MM.1S (cell line): Measurements from ENCODE around the gene MOB3B.

Source experiments
- DNase-seq: peaks from one replicate; pipeline ENCODE4 v3.0.0-alpha.2; 2015
- H2AFZ ChIP-seq: fragments of 300-600 bp; sonication (generic); 2 replicates; pipeline ENCODE4 v1.6.0; 2016; ENCODE audit warnings: antibody characterized with exemption, low read length
- H3F3A ChIP-seq: fragments of 300-600 bp; sonication (generic); 2 replicates; pipeline ENCODE4 v1.6.1; 2016; ENCODE audit warnings: mild to moderate bottlenecking, antibody characterized with exemption, low read length, moderate library complexity, mixed read lengths; ENCODE audit not compliant: insufficient read depth
- H3K27ac ChIP-seq: fragments of 300-600 bp; sonication (generic); 2 replicates; pipeline ENCODE4 v1.5.1; 2016; ENCODE audit warnings: mild to moderate bottlenecking, low read length
- H3K27me3 ChIP-seq: fragments of 300-600 bp; sonication (generic); replicated peaks from 2 replicates; pipeline ENCODE4 v1.6.0; 2016; ENCODE audit warnings: low read length; ENCODE audit not compliant: insufficient read depth
- H3K36me3 ChIP-seq: fragments of 300-600 bp; sonication (generic); replicated peaks from 2 replicates; pipeline ENCODE4 v1.6.1; 2016; ENCODE audit warnings: mild to moderate bottlenecking, low read length, mixed read lengths; ENCODE audit not compliant: insufficient read depth
- H3K4me1 ChIP-seq: fragments of 300-600 bp; sonication (generic); 2 replicates; pipeline ENCODE4 v1.6.1; 2016; ENCODE audit warnings: low read length, mixed read lengths
- H3K4me2 ChIP-seq: fragments of 300-600 bp; sonication (generic); 2 replicates; pipeline ENCODE4 v1.6.0; 2016; ENCODE audit warnings: low read depth, low read length
- H3K4me3 ChIP-seq: fragments of 300-600 bp; sonication (generic); 2 replicates; pipeline ENCODE4 v1.5.1; 2016; ENCODE audit warnings: low read length, mixed read lengths
- H3K79me2 ChIP-seq: fragments of 300-600 bp; sonication (generic); 2 replicates; pipeline ENCODE4 v1.6.1; 2016; ENCODE audit warnings: mixed run types, low read length, mixed read lengths
- H3K9ac ChIP-seq: fragments of 300-600 bp; sonication (generic); 2 replicates; pipeline ENCODE4 v1.6.1; 2016; ENCODE audit warnings: low read length, mixed read lengths
- H3K9me2 ChIP-seq: fragments of 300-600 bp; sonication (generic); replicated peaks from 2 replicates; pipeline ENCODE4 v1.6.1; 2016; ENCODE audit warnings: mild to moderate bottlenecking, low read length, mixed read lengths; ENCODE audit not compliant: insufficient read depth
- H3K9me3 ChIP-seq: fragments of 300-600 bp; sonication (generic); replicated peaks from 2 replicates; pipeline ENCODE4 v1.6.1; 2016; ENCODE audit warnings: mild to moderate bottlenecking, low read length, mixed read lengths; ENCODE audit not compliant: insufficient read depth
- H4K20me1 ChIP-seq: fragments of 300-600 bp; sonication (generic); 2 replicates; pipeline ENCODE4 v1.6.1; 2016; ENCODE audit warnings: mild to moderate bottlenecking, low read length, moderate library complexity, mixed read lengths; ENCODE audit not compliant: insufficient read depth
- CTCF ChIP-seq: fragments of 300-600 bp; sonication (generic); IDR thresholded peaks from 2 replicates; pipeline ENCODE4 v1.5.1; 2016; ENCODE audit warnings: antibody characterized with exemption, low read length, mixed read lengths
- EZH2 ChIP-seq: fragments of 300-600 bp; sonication (generic); optimal IDR thresholded peaks from 2 replicates; pipeline ENCODE3; 2017; ENCODE audit warnings: low read depth, mild to moderate bottlenecking, antibody characterized with exemption, low read length, mixed read lengths
- EZH2phosphoT487 ChIP-seq: fragments of 300-600 bp; sonication (generic); IDR thresholded peaks from 2 replicates; pipeline ENCODE4 v1.6.1; 2018; ENCODE audit warnings: antibody characterized with exemption, low read length

Gene MOB3B

GRCh38 chr9:27280249-27280648 is 249.4 kb downstream of the MOB3B start:
- no peak for TF ChIP-seq CTCF
- TF ChIP-seq EZH2, result no peak
- no peak for TF ChIP-seq EZH2phosphoT487
- Histone ChIP-seq H3K27ac (no peak overlapping the region), H3K4me2 (no peak overlapping the region)

GRCh38 chr9:27279611-27280010 is 250.0 kb downstream of the MOB3B start:
- Histone ChIP-seq H3K4me2 (no peak overlapping the region), H3K4me1 (no peaks in the 10 kb centered on the region), H3K36me3 (no peaks in the 10 kb centered on the region), H2AFZ (no peak overlapping the region), H3K9ac (no peak overlapping the region), H4K20me1 (no peaks in the 10 kb centered on the region), H3K9me3 (no peaks in the 10 kb centered on the region), H3F3A (no peaks in the 10 kb centered on the region), H3K27me3 (no peaks in the 10 kb centered on the region), H3K9me2 (no peaks in the 10 kb centered on the region), H3K27ac (no peak overlapping the region), H3K4me3 (no peak overlapping the region), H3K79me2 (no peaks in the 10 kb centered on the region)
- TF ChIP-seq CTCF (no peak), EZH2 (no peak), EZH2phosphoT487 (no peak)
- DNase-seq, result no peak

More at GRCh38 chr9:27280249-27280648, 249.4 kb downstream of the MOB3B start:
- Histone ChIP-seq H3K4me3 (no peak overlapping the region), H3K9me3 (no peaks in the 10 kb centered on the region), H3K9me2 (no peaks in the 10 kb centered on the region), H4K20me1 (no peaks in the 10 kb centered on the region), H3F3A (no peaks in the 10 kb centered on the region), H3K27me3 (no peaks in the 10 kb centered on the region), H3K4me1 (no peaks in the 10 kb centered on the region), H3K36me3 (no peaks in the 10 kb centered on the region), H3K79me2 (no peaks in the 10 kb centered on the region), H3K9ac (no peak overlapping the region), H2AFZ (no peak overlapping the region)
- no peak for DNase-seq

DNA sequence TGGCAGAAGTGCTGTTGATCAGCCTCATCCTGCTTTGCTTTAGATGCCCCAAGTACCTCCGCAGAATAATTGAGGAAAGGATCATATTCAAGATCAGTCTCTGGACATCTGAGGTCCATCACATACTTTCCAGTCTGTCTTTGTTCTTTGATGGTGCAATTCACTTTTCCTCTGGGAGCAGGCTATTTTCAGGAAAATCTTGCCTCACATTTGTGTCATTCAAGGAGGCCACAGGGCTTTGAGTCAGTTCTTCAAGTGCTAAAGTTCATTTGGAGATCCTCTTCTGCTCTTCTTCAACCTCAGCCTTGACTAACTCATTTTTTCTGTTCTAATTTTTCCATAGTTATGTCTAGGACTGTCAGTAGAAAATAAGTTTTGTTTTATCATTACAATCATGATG is 251.2 kb downstream of the MOB3B start:
- Histone ChIP-seq H3K4me3 (no peak overlapping the region), H3K9me3 (no peaks in the 10 kb centered on the region), H3K4me2 (no peak overlapping the region), H3K27ac (no peak overlapping the region), H2AFZ (no peak overlapping the region), H3K79me2 (no peaks in the 10 kb centered on the region), H3K9me2 (no peaks in the 10 kb centered on the region), H4K20me1 (no peaks in the 10 kb centered on the region), H3K36me3 (no peaks in the 10 kb centered on the region), H3F3A (no peaks in the 10 kb centered on the region), H3K4me1 (no peaks in the 10 kb centered on the region), H3K27me3 (no peaks in the 10 kb centered on the region), H3K9ac (no peak overlapping the region)
- TF ChIP-seq CTCF (no peak), EZH2phosphoT487 (no peak), EZH2 (no peak)
- no peak for DNase-seq
